Keratinocyte (primary cell): Measurements from ENCODE around the gene LOXL4.

Experiments
- EZH2 ChIP-seq: IDR thresholded peaks from one replicate; pipeline ENCODE4 v1.6.1; 2012; ENCODE audit warnings: inconsistent platforms, mild to moderate bottlenecking, low read length, moderate library complexity
- TF ChIP-seq, protein P1 (sequence below), 3 experiments: IDR thresholded peaks in 1 of 3; conservative IDR thresholded peaks in 1 of 3; optimal IDR thresholded peaks in 1 of 3; 2 replicates in 2 of 3; 3 replicates in 1 of 3; pipeline versions ENCODE3 to v1.5.1; 2011; ENCODE audit warnings: low read length in 3 of 3, mild to moderate bottlenecking in 3 of 3, moderate library complexity in 2 of 3, control low read depth in 1 of 3, inconsistent platforms in 1 of 3; ENCODE audit not compliant: insufficient read depth in 2 of 3; ENCODE audit errors: extremely low read depth in 1 of 3

GRCh38 chr10:98260752-98261151, 7.2 kb downstream of the LOXL4 start:
- TF ChIP-seq, protein P1, sequence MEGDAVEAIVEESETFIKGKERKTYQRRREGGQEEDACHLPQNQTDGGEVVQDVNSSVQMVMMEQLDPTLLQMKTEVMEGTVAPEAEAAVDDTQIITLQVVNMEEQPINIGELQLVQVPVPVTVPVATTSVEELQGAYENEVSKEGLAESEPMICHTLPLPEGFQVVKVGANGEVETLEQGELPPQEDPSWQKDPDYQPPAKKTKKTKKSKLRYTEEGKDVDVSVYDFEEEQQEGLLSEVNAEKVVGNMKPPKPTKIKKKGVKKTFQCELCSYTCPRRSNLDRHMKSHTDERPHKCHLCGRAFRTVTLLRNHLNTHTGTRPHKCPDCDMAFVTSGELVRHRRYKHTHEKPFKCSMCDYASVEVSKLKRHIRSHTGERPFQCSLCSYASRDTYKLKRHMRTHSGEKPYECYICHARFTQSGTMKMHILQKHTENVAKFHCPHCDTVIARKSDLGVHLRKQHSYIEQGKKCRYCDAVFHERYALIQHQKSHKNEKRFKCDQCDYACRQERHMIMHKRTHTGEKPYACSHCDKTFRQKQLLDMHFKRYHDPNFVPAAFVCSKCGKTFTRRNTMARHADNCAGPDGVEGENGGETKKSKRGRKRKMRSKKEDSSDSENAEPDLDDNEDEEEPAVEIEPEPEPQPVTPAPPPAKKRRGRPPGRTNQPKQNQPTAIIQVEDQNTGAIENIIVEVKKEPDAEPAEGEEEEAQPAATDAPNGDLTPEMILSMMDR (optimal IDR thresholded peaks at IDR 0.05 in 1 of 3, IDR thresholded peaks at IDR 0.05 in 1 of 3, conservative IDR thresholded peaks at IDR 0.05 in 1 of 3; ENCODE audit: extremely low read depth in 1 of 3, insufficient read depth in 2 of 3, low read length in 3 of 3): no peak
- TF ChIP-seq EZH2: no peak
